ENCODE measurements around the gene FETUB.

The FETUB gene

DNA sequence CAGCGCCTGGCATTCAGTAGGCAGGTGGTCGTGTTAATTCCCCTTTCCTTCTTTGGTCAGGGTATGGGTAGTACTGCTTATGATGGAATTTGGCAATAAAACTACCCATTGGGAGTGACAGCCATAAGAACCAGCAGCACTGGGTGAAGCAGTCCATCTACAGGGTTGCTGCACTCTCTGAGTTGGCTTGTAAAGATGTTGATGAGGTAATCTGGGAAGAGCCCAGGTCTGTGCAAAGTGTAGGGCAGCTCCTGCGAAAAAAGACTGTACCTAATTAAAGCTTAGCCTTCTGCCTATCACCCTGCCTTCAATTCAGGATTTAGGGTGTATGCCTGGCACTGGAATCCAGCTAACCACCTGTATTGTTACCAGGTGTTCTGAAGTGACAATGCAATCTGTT, 4.7 kb upstream of the FETUB start:
- Histone ChIP-seq H3K9me3 (ENCODE audit: severe bottlenecking) (no peaks in the 10 kb centered on the region), H3K27ac (no peak overlapping the region), H3K36me3 (no peaks in the 10 kb centered on the region), H3K4me3 (ENCODE audit: low read depth, low read length) (no peak overlapping the region), H3K27me3 (ENCODE audit: insufficient read depth, low read depth, severe bottlenecking) (peaks cover 5% of the 10 kb centered on the region)
- no peak for TF ChIP-seq CTCF (IDR thresholded peaks at IDR 0.05; ENCODE audit: low read depth, low read length)
- DNase-seq = no peak

DNA sequence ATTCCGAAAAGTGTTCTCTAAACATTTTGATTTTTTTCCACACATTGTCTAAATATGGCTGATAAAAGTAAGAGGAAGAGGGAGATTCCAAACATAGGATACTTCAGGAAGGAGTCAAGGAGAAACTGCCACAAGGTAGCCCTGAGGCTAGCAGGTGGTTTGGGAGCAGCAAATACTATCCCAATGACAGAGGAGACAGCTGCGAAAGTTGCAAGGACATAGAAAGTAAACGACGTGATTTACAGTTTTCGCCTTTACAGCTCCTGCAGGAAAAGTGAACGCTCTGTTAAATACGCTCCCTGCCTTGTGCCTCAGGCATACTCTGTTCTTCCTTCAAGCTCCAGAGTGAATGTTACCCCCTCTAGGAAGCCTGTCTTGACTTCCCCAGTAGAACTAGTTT, 3.7 kb upstream of the FETUB start:
- Histone ChIP-seq H3K27me3 (ENCODE audit: insufficient read depth, low read depth, severe bottlenecking) (peaks cover 6% of the 10 kb centered on the region), H3K4me3 (ENCODE audit: low read depth, low read length) (no peak overlapping the region), H3K36me3 (no peaks in the 10 kb centered on the region), H3K9me3 (ENCODE audit: severe bottlenecking) (no peaks in the 10 kb centered on the region), H3K27ac (no peak overlapping the region)
- no peak for TF ChIP-seq CTCF (IDR thresholded peaks at IDR 0.05; ENCODE audit: low read depth, low read length)
- no peak for DNase-seq

DNA sequence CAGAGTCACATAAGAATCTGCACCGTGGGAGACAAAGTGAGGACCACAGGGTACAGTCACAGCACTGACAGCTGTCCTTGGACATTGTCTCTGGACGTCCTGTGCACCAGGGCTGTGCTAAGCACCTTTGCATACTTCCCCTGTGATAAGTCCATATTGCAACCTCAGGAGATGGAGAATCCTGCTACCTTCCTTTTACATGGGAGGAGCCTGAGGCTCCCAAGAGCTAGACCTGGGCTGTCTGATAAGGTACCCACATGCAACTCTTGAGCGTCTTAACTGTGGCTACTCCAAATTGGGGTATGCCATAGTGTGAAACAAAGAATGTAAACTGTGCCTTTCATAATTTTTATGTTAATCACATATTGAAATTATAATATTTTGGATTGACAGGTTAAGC, 2.5 kb upstream of the FETUB start:
- Histone ChIP-seq H3K27me3 (ENCODE audit: insufficient read depth, low read depth, severe bottlenecking) (peaks cover 8% of the 10 kb centered on the region), H3K9me3 (ENCODE audit: severe bottlenecking) (no peaks in the 10 kb centered on the region), H3K27ac (no peak overlapping the region), H3K36me3 (no peaks in the 10 kb centered on the region), H3K4me3 (ENCODE audit: low read depth, low read length) (no peak overlapping the region)
- TF ChIP-seq CTCF (IDR thresholded peaks at IDR 0.05; ENCODE audit: low read depth, low read length) = no peak
- DNase-seq = no peak

DNA sequence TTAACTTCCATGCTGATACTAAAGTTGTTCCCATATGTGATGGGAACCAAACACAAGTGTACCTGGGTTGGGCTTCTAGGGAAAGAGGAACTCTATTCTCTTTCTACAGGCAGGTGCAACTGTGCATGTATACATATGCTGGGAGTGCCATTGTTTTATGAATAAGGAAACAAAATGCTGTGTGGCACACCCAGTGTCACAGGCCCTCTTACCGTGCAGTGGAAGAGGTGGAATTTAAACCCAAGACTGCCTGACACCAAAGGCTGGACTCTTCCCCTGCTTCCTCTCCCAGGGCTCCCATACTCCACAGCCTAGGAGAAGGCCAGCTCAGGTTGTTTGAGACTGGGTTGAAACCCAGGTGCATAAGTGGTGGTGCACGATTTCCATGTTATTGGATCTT, 1.9 kb upstream of the FETUB start:
- H3K9me3 ChIP-seq (ENCODE audit: severe bottlenecking) = no peaks in the 10 kb centered on the region
- no peak overlapping the region for H3K4me3 ChIP-seq (ENCODE audit: low read depth, low read length)
- peaks cover 8% of the 10 kb centered on the region for H3K27me3 ChIP-seq (ENCODE audit: insufficient read depth, low read depth, severe bottlenecking)
- no peak for DNase-seq
- TF ChIP-seq CTCF (IDR thresholded peaks at IDR 0.05; ENCODE audit: low read depth, low read length) = no peak
- H3K36me3 ChIP-seq = no peaks in the 10 kb centered on the region
- no peak overlapping the region for H3K27ac ChIP-seq

GRCh38 chr3:186640473-186640818, 247 bp downstream of the FETUB start:
- Histone ChIP-seq H3K4me3 (ENCODE audit: low read depth, low read length) (no peak overlapping the region), H3K27me3 (ENCODE audit: insufficient read depth, low read depth, severe bottlenecking) (peaks cover 8% of the 10 kb centered on the region), H3K27ac (no peak overlapping the region), H3K9me3 (ENCODE audit: severe bottlenecking) (no peaks in the 10 kb centered on the region), H3K36me3 (no peaks in the 10 kb centered on the region)
- DNase-seq = no peak
- no peak for TF ChIP-seq CTCF (IDR thresholded peaks at IDR 0.05; ENCODE audit: low read depth, low read length)

DNA sequence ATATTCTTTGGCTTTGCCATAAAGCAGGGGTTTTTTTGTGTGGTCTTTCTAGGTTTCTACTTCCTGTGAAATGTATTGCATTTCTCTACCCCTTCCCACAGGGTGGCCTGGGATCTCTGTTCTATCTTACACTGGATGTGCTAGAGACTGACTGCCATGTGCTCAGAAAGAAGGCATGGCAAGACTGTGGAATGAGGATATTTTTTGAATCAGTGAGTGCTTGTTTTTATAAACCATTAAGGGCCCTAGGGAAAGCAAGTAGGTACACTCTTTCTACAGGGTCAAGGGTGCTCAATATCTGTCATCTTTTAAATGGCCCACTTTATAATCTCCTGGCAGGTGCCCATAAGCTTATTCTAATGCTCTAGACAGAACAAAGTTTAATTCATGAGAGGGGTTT, 730 bp downstream of the FETUB start:
- no peak for DNase-seq
- Histone ChIP-seq H3K36me3 (no peaks in the 10 kb centered on the region), H3K4me3 (ENCODE audit: low read depth, low read length) (no peak overlapping the region), H3K9me3 (ENCODE audit: severe bottlenecking) (no peaks in the 10 kb centered on the region), H3K27ac (no peak overlapping the region), H3K27me3 (ENCODE audit: insufficient read depth, low read depth, severe bottlenecking) (peaks cover 8% of the 10 kb centered on the region)
- TF ChIP-seq CTCF (IDR thresholded peaks at IDR 0.05; ENCODE audit: low read depth, low read length) = no peak

All from WERI-Rb-1 (cell line).